ENCODE data around the gene SCN5A.

SCN5A gene

DNA sequence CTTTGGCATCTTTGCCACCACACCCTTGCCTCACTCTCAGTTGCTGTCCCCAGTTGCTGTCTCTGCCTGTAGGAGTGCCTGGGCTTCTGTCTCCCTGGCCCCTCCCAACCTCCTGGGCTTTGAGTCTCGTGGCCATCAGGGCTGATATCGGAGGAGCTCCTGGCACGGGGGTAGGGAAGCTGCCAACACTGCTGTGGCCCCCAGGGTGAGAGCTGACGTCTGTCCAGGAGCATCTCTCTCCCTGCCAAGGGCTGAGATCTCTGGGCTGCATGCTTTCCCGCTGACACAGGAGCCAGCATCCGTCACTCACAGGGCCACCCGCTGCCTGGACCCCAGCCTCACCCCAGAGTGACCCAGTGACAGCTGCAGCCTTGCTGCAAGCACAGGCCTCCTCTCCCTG lies 105.9 kb downstream of the SCN5A start:
- no peak for DNase-seq (ENCODE audit: low spot score)

DNA sequence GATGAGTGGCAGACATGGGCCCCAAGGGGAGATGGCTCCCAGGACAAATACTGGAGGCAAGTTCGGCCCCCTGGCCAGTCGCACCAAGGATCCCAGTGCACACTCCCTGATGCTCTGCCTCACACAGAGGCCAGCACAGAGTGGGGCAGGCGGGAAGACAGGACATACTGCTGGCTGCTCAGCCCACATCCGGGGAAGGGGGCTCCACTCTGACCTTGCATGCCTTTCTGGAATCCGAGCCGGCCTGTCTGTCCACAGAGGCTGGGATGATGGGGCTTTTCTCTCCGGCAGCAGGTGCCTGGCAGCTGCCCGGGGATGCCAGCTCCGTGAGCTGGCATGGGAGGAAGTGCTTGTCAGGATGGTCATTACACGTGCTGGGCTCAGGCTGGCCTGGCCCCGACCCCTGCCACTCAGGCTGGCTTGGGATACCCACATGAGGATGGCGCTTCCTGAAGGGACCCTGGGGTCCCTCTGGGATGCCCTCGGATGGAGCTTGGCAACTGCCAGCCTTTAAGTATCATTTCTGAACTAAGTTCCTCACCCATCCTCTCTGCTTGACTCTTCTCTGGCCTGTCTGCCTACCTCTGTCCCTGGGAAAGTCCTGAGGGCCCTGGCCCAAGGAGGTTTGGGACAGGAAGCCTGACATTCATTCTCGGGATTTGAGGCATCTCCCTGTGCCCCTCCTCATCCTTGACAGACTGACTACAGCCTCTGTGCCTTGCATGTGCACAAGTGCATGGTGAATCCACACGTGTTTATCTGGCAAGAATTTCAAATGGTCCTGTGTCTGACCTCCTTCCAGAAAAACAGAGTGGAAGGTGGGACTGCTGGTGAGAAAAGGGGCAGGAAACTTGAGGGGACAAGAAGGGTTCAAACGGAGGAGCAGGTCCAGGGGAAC lies 106.8 kb downstream of the SCN5A start:
- no peak for DNase-seq (ENCODE audit: low spot score)

DNA sequence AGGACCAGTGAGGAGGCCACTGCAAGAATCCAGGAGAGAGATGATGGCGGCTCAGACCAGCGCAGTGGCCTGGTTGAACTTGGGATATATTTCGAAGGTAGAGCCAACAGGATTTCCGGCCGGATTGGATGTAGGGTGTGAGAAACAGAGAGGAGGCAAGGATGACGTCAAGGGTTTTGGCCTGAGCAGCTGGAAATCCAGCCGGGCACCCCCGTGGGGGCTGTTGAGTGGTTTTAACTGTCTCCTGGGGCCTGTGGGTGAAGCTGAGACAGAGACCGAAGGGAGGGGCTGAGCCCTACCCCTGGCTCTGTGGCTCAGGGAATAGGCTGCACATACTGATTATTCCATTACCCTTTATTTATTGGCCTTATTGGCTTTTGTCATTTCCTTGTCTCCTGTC lies 107.7 kb downstream of the SCN5A start:
- no peak for DNase-seq (ENCODE audit: low spot score)

DNA sequence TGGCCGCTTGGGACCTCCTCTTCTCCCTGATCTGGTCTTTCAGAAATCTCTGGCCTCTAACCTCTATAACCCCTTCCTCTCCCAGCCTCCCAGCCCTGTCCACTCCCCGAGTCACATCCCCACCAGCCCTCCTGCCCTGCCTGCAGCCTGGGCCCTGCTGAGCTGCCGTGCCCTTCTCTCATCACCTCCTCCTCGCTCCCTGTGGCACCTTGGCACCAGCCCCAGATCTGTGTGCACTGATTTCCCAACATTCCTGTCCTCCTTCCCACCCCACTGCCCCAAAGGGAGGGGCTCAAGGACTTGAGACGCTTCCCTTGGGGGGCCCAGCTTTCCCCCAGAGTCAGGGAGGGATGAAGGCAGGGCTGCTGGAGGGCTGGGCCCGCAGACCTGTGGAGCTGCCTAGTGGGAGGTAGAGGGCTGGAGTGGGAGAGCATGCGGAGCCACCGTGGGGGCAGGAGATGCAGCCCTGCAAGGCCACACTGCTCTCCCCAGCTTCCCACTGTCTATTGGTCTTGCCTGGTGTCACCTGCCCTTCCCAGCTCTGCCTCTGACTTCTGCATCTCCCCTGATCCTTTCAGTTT lies 110.6 kb downstream of the SCN5A start:
- no peak for DNase-seq (ENCODE audit: low spot score)

DNA sequence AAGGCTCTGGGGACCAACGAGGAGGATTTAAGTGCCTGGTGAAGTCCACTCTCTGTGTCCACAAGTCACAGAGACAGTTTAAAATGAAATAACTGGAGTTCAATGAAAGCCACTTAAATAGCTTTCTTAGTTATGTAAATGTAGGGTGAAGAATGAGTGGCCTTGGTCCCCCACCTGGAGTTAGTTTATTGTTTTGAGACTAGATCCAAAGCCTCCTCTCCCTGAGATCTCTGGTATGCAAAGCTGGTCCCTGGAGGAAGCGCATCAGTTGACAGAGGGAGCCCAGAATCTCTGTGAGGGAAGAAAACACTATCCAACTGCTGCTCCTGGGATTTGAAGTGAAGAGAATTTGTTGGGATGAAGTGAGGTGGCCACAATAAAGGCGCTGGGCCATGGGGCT lies 112.8 kb downstream of the SCN5A start:
- no peak for DNase-seq (ENCODE audit: low spot score)

DNA sequence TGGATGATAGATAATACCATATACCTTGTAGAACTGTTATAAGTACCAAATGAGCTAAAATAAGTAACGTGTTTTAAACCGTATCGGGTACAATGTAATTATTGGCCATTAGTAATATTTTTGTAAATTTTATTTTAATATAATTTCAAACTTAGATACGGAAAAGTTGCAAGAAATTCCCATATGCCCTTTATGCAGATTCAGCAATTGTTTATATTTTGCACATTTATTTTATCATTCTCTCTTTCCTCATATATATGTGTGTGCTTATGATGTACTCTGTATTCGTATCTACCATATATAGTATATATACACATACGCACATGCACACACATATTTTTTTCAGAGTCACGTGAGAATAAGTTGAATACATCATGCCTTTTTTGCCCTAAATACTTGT lies 114.9 kb downstream of the SCN5A start:
- no peak for DNase-seq (ENCODE audit: low spot score)

DNA sequence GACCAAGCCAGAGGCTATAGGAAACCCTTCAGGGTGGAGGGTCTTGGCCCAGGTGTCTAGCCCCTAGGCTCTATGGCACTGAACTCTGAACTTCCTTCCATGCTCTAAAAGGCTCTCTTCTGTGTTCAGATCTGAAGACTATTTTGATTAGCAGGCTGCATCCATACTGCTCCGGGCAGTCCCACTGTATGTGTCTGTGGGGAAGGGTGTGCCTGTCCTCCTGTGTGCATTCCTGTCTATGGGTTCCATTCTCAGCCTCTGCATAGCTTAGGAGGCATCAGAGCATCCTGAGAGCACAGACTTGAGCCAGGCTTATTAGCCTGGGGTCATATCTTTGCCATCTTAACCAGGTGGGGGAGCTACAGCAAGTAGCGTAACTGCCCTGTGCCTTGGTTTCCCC lies 115.3 kb downstream of the SCN5A start:
- DNase-seq (ENCODE audit: low spot score) = no peak

DNA sequence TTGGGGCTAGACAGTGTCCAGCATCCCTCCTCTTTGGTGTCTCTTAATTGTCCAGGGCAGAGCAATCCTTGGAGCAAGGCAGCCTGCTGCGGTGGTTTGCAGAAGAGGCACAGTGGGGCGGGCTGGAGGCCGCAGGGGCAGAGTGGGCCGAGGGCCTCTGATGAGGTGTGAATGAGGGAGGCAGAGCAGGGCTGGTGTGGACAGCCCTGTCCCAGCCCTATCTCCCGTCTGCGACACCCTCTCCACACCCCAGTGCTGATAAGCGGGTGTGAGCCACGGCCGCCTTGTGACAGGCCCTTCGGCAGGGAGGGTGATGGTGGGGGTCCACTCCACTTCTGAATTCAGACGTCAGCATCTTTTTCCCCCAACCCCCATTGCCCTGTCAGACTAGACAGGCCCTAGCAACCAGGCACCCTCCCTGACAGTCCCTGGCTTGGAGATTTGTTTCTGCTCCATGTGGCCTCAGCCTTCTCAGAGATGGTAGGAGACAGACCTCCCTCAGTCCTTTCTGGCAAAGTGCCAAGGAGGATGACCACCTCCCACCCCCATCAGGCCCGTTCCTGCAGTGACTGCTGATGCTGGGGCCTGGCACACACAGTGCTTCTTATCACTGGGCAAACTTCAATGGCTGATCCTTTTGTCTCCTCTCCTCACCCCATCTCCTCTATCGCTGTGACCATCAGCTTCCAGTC lies 116.1 kb downstream of the SCN5A start:
- DNase-seq (ENCODE audit: low spot score) = peak; percentile 17

DNA sequence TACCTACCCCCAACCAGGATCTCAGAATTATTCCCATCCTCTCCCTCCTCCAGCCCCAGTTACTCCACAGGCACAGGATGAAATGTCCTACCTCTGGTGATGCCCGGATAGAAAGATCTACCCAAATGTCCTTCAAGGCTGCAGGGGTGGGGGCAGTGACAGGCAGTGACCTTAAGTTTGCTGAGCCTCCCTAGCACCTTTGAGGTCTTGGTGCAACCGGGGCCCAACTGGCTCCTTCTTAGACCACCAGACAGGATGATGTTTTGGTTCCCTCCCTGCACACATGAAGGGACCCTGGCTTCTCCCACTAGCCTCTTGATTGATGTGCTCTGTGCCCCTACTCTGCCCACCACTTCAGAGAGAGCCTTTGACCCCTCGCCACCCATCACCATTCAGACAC lies 117.0 kb downstream of the SCN5A start:
- no peak for DNase-seq (ENCODE audit: low spot score)

DNA sequence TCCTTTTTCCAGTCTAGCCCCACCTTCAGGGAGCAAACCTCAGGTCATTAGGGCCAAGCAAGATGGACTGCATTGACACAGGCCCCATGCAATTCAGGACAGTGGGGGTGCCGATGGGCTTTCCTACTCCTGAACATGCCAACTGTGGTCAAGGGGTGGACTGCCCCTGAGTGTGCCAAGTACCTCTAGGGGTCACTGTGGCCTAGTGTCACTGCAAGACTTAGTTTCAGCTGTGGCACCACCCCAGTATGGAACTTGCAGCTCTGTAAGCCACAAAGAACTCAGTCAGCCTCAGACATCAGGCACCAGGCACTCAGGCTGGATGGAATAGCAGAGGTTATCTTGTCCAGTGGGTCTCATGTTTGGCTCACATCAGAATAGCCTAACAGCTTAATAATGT lies 121.0 kb downstream of the SCN5A start:
- peak; percentile 28 for DNase-seq (ENCODE audit: low spot score)

DNA sequence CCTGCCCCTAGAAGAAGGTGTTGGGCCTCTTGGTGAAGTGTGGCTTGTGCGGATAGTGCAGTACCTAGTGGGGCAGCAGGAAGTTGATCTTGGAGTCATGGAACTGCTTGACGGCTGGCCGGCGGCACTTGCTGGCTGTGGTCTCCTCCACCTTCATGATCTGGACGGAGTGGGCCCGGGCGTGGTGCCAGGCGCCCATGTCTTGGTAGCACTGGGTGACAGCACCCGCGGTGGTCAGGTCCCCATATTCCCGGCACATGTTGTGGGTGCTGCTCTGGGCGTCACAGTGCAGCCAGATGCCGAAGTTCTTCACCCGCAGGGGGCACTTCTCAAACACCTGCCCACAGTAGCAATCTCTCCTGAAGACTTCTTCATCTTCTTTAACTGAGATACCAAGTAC lies 122.7 kb downstream of the SCN5A start:
- DNase-seq (ENCODE audit: low spot score) = no peak

DNA sequence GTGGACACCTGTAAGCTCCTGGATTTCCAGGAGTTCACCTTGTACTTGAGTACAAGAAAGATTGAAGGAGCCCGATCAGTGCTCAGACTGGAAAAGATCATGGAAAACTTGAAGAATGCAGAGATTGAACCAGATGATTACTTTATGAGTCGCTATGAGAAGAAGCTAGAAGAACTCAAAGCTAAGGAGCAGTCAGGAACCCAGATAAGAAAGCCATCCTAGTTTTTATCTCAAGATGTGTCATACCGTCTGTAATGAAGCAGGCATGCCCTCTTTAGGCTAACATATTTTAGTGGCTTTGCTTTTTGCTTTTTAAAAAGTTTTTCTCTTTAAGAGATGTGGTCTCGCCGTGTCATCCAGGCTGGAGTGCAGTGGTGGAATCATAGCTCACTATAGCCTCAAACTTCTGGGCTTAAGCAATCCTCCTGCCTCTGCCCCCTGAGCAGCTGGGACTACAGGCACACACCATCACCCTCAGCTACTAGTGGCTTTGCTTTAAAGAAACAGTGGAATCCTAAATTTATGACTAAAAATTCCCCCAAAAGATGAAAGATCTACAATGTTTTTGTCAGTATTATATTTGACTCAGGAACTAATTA lies 125.2 kb downstream of the SCN5A start:
- DNase-seq (ENCODE audit: low spot score) = no peak

DNA sequence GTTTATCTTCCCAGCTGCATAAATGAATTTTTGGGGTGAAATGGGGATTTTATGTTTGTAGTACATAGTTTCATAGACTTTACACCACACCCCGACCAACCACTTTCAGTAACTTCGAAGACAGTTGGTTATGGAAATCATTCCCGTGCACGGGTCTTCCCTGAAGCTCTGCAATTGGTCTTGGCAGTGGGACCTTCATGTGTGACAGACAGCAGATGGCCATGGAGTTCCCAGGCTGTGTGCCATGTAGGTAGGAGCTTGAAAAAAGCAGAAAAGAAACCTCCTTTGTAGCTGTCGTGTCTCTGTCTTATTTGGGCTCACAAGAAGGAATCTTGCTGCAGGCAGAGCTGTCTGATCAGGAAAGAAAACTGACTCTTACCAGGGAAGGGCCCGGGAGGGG lies 127.5 kb downstream of the SCN5A start:
- no peak for DNase-seq (ENCODE audit: low spot score)

DNA sequence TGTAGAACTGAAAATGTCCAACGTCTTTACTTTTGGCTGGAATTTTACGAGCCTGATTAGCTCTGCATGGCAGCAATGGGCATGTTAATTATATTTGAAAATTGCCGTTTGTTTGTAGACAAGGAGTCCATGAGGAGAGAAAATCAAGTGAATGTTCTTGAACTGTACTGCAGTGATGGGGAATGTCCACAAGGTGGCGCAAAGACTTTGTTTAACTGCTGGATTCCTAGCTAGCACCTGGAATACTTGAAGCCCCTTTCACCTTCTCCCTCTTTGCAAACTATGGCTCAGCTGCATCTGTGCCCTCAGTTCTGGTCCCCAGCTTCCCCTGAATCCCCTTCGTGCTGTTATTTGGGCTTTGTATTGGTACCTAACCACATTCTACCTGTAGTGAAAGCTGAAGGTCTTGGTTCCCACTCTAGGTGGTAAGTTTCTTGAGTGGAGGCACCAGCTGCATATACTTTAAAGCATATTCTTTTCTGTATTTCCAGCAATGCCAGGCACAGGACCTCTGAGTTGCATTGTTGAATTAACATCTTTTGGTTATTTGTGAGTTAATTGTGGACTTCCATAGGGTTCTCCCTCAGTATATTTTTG lies 128.0 kb downstream of the SCN5A start:
- peak; percentile 75 for DNase-seq (ENCODE audit: low spot score)

DNA sequence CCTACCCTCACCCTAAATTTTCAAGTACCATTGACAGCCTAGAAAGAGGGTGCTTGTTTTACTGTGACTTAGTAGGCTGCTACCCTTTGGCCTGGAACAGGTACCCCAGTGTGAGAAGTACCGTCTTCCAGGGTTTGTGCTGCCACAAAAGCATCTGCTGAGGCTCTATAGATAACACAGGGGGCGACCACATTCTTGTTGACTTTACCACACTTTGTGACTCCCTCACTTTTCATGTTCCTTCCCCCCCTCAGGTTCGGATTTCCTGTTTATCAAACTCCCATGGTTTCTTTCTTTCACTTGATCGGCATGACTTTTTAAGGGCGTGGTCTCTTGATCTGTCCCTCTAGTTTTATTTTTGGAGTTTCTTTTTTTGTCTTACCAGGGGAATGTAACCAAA lies 129.8 kb downstream of the SCN5A start:
- no peak for DNase-seq (ENCODE audit: low spot score)

DNA sequence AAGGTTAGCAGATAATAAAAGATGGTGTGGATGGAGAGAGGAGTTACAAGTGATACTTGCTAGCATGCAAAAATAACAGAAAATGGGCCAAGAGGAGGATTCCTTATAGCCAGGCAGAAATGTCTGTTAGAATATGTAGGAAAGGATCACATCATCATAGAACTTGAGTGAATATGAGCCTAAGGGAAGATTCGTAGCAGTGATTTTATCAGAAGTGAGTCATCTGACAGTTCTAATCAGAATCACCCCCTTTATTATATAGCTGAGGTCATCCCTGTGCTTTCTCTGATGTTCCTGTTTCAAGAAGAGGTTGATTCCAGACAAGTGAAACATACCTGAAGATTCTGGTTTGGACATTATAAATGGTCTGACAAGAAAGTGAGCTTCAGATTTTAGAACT lies 130.5 kb downstream of the SCN5A start:
- DNase-seq (ENCODE audit: low spot score) = no peak

DNA sequence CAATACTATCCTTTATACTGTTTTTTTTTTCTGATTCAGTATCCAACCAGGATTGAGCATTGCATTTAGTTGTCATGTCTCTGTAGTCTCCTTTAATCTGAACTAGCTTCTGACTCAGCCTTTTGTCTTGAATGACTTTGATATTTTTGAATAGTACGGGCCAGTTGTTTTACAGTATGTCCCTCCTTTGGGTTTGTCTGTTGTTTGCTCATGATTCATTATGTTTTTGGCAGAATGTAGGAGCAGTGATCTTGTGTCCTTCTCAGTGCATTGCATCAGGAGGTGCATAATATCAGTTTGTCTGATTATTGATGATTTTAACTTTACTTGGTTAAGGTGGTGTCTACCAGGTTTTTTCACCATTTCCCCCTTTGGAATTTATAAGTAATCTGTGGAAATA lies 132.8 kb downstream of the SCN5A start:
- DNase-seq (ENCODE audit: low spot score) = no peak

DNA sequence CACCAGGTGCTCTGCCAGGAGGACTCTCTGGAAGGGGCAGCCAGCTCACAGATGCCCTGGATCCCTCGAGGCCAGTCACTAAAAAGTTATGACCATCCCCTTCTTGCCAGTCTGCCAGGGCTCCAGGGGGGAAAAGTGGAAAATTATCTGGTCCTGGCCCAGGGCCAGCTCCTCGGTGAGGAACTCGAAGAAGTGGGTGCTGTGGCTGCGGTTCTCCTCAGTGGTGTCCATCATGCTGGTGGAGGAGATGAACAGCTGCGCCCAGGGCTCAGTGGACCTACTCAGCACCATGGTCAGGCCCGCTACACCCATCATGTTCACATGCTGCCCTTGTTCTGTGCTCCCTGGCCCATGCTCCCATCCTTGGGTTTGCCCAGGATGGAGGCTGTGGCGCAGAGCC lies 134.1 kb downstream of the SCN5A start:
- DNase-seq (ENCODE audit: low spot score) = no peak

DNA sequence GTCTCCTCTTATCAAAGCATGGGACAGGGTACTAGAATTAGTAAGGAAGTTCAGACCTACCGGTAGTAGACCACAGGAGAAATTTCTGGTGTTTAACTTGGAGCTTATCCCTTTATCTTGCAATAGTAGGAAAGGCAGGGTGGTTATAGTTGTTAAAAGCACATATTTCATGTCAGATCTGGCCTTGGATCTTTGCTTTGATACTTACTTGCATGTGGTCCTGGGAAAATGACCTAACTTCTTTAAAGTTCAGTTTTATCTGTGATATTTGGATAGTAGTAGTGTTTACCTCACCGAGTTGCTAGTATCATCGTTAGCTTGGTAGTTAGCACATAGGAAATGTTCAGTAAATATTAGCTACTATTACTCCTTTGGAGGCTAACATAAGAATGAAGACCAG lies 137.9 kb downstream of the SCN5A start:
- no peak for DNase-seq (ENCODE audit: low spot score)

DNA sequence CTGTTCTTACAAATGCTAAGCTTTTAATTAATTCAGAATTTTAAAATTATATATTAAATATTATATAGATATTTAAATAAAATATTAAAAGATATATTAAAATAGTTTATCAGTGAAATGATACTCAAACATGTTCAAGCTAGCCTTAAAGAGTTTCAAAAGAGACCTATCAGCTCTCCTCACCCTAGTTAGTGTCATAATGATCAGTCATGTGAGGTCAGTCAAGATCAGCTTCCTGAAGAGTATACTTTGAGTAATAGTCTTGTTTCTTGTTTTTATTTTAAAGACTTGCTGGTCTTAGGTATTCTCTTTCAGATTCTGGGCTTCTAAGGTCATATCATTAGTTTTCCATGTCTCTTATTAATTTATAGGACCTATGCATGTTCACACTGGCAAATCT lies 138.9 kb downstream of the SCN5A start:
- DNase-seq (ENCODE audit: low spot score) = no peak

DNA sequence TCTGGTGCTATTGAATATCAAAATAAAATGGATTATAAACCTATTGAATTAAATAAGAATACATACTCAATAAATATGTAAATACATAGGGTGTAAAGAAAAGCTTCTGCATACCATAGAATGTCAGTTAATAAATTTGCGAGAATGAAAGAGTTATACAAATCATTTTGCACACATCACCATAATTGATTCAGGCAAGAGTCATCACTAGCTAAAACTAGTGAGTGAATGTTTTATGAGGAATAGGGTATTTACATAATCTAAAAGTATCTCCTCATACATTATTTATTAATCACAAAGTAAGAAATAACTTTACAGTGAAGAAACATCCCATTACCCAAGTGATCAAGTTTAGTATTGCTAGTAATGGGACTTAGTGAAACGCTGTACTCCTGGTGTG lies 139.8 kb downstream of the SCN5A start:
- DNase-seq (ENCODE audit: low spot score) = no peak

DNA sequence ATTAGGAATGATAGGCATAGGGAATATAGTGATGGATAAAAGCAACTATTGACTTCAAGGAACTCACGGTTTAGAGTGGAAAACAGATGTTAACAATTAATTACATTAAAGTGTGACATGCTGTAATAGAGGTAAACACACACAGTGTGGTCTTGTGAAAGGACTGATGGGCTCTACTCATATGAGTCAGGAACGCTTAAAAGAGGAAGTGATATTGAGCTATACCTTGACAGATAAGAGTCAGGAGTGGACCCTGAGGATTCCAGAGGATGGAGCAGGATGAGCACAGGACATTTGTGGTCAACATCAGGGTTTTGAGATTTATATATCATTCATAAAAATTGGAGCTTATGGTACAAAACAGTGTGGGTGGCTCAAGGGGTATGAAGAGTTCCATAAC lies 142.4 kb downstream of the SCN5A start:
- no peak for DNase-seq (ENCODE audit: low spot score)

Measured in SK-N-DZ (cell line).